Measurements from ENCODE around the gene PSMD11.

PSMD11 gene

GRCh38 chr17:32517982-32518381, 73.7 kb downstream of the PSMD11 start:
- TF ChIP-seq, protein P1, sequence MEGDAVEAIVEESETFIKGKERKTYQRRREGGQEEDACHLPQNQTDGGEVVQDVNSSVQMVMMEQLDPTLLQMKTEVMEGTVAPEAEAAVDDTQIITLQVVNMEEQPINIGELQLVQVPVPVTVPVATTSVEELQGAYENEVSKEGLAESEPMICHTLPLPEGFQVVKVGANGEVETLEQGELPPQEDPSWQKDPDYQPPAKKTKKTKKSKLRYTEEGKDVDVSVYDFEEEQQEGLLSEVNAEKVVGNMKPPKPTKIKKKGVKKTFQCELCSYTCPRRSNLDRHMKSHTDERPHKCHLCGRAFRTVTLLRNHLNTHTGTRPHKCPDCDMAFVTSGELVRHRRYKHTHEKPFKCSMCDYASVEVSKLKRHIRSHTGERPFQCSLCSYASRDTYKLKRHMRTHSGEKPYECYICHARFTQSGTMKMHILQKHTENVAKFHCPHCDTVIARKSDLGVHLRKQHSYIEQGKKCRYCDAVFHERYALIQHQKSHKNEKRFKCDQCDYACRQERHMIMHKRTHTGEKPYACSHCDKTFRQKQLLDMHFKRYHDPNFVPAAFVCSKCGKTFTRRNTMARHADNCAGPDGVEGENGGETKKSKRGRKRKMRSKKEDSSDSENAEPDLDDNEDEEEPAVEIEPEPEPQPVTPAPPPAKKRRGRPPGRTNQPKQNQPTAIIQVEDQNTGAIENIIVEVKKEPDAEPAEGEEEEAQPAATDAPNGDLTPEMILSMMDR (IDR thresholded peaks at IDR 0.05; ENCODE audit: low read depth, low read length) = no peak
- no peak for DNase-seq (ENCODE audit: low read depth in 2 of 2)

GRCh38 chr17:32518646-32519227, 74.4 kb downstream of the PSMD11 start:
- peak overlapping the region; percentile 28 to 53 for H3K4me3 ChIP-seq (replicated peaks in 1 of 2; ENCODE audit: low read depth in 2 of 2, low read length in 2 of 2)
- TF ChIP-seq, protein P1 (IDR thresholded peaks at IDR 0.05; ENCODE audit: low read depth, low read length) = no peak
- DNase-seq (ENCODE audit: low read depth in 2 of 2) = no peak

More at GRCh38 chr17:32517982-32518381, 73.7 kb downstream of the PSMD11 start:
- H3K4me3 ChIP-seq (replicated peaks in 1 of 2; ENCODE audit: low read depth in 2 of 2, low read length in 2 of 2) = no peak overlapping the region

- H3K4me3 ChIP-seq (replicated peaks in 1 of 2; ENCODE audit: low read depth in 2 of 2, low read length in 2 of 2) = peak overlapping the region; percentile 33 to 53
- TF ChIP-seq, protein P1 (IDR thresholded peaks at IDR 0.05; ENCODE audit: low read depth, low read length) = no peak
- peak in 1 of 2 donors; percentile 67 for DNase-seq (ENCODE audit: low read depth in 2 of 2)
Measured at GRCh38 chr17:32519228-32520103, 75.2 kb downstream of the PSMD11 start.

DNA sequence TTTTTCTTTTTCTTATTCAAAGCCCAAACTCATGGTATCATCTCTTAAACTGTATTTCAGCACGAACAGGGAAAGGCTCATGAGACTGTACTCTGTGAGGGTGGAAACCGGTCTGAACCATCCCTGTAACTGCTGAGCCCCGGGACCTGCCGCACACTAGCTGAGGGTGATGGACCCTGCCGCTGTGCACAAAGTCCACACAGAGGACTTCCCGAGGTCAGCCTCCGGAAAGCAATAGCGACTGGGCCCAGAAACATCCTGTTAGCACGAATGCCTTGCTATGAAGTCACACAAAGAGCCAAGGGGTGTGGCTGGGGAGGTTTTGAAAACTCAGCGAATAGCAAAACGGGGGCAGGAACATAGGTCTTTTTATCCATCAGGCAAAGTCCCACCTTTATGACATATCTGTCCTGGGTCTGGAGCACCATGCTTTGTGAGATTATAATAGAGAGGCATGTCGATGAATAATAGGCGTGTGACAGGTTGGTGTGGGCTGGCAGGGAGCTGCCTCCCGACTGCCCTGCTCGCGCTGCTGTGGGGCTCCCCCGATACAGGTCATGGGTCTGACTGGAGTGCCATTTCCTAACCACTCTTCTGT, 75.9 kb downstream of the PSMD11 start:
- no peak overlapping the region for H3K4me3 ChIP-seq (replicated peaks in 1 of 2; ENCODE audit: low read depth in 2 of 2, low read length in 2 of 2)
- TF ChIP-seq, protein P1 (IDR thresholded peaks at IDR 0.05; ENCODE audit: low read depth, low read length) = no peak
- DNase-seq (ENCODE audit: low read depth in 2 of 2) = peak in 1 of 2 donors; percentile 65

DNA sequence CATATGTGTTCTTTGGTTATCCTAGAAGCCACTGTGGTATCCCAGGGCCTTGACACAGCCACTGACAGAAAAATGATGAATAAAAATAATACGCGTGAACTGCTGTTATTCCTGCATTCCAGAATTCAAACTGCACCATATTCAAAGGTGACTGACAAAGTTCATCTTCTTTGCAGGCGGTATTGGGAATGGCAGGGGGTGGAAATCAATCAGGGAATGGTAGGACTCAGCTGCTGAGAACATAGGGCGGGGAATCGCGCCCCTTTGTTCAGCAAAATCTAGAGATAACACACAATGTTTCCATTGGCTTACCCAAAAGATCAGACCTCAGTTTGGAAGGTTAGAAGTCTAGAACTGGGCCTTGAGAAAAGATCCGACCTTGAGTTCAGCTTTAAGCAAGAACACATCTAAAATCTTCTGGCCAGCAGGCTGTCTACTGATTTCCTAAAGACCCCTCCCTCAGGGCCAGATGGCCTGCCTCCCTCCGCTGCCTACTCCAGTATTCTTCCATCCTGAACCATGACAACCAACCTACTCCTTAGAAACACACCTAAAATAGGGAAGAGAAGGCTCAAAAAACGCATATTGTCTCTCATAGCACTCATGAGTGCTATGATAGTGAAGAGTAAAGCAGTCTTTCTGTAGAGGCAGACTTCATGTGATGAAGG, 76.6 kb downstream of the PSMD11 start:
- H3K4me3 ChIP-seq (replicated peaks in 1 of 2; ENCODE audit: low read depth in 2 of 2, low read length in 2 of 2) = no peak overlapping the region
- TF ChIP-seq, protein P1 (IDR thresholded peaks at IDR 0.05; ENCODE audit: low read depth, low read length) = no peak
- no peak for DNase-seq (ENCODE audit: low read depth in 2 of 2)

DNA sequence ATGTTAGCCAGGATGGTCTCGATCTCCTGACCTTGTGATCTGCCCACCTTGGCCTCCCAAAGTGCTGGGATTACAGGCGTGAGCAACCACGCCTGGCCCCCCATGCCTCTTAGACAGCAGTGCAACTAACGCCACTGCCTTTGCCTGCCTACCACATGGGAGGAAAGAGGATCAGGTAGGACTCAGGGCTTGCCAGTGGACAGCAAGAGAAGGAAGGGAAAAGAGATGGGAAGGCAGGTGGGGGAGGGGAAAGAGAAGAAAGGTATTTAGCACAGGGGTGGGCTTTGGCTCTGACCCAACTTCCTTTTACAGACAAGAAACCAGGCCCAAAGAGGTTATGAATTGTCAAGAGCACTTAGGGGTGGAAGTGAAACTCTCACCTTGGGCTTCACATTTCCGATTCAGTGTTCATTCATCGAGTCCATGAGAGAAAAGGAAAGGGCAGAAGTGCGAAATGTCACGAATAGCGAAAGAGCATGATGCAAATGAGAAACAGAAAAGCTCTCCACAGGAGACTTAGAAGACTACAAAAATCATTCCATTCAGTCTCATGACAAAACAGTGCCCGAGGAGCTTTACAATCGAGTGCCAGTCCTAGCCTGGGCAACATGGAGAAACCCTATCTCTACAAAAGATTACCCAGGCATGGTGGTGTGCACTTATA, 78.8 kb downstream of the PSMD11 start:
- H3K4me3 ChIP-seq (replicated peaks in 1 of 2; ENCODE audit: low read depth in 2 of 2, low read length in 2 of 2) = no peak overlapping the region
- DNase-seq (ENCODE audit: low read depth in 2 of 2) = no peak
- TF ChIP-seq, protein P1 (IDR thresholded peaks at IDR 0.05; ENCODE audit: low read depth, low read length) = no peak
